MM.1S (cell line): ENCODE results near the gene PRKCH.

Source experiments
- DNase-seq: peaks from one replicate; pipeline ENCODE4 v3.0.0-alpha.2; 2015
- H2AFZ ChIP-seq: fragments of 300-600 bp; sonication (generic); 2 replicates; pipeline ENCODE4 v1.6.0; 2016; ENCODE audit warnings: antibody characterized with exemption, low read length
- H3F3A ChIP-seq: fragments of 300-600 bp; sonication (generic); 2 replicates; pipeline ENCODE4 v1.6.1; 2016; ENCODE audit warnings: mild to moderate bottlenecking, antibody characterized with exemption, low read length, moderate library complexity, mixed read lengths; ENCODE audit not compliant: insufficient read depth
- H3K27ac ChIP-seq: fragments of 300-600 bp; sonication (generic); 2 replicates; pipeline ENCODE4 v1.5.1; 2016; ENCODE audit warnings: mild to moderate bottlenecking, low read length
- H3K27me3 ChIP-seq: fragments of 300-600 bp; sonication (generic); replicated peaks from 2 replicates; pipeline ENCODE4 v1.6.0; 2016; ENCODE audit warnings: low read length; ENCODE audit not compliant: insufficient read depth
- H3K36me3 ChIP-seq: fragments of 300-600 bp; sonication (generic); replicated peaks from 2 replicates; pipeline ENCODE4 v1.6.1; 2016; ENCODE audit warnings: mild to moderate bottlenecking, low read length, mixed read lengths; ENCODE audit not compliant: insufficient read depth
- H3K4me1 ChIP-seq: fragments of 300-600 bp; sonication (generic); 2 replicates; pipeline ENCODE4 v1.6.1; 2016; ENCODE audit warnings: low read length, mixed read lengths
- H3K4me2 ChIP-seq: fragments of 300-600 bp; sonication (generic); 2 replicates; pipeline ENCODE4 v1.6.0; 2016; ENCODE audit warnings: low read depth, low read length
- H3K4me3 ChIP-seq: fragments of 300-600 bp; sonication (generic); 2 replicates; pipeline ENCODE4 v1.5.1; 2016; ENCODE audit warnings: low read length, mixed read lengths
- H3K79me2 ChIP-seq: fragments of 300-600 bp; sonication (generic); 2 replicates; pipeline ENCODE4 v1.6.1; 2016; ENCODE audit warnings: mixed run types, low read length, mixed read lengths
- H3K9ac ChIP-seq: fragments of 300-600 bp; sonication (generic); 2 replicates; pipeline ENCODE4 v1.6.1; 2016; ENCODE audit warnings: low read length, mixed read lengths
- H3K9me2 ChIP-seq: fragments of 300-600 bp; sonication (generic); replicated peaks from 2 replicates; pipeline ENCODE4 v1.6.1; 2016; ENCODE audit warnings: mild to moderate bottlenecking, low read length, mixed read lengths; ENCODE audit not compliant: insufficient read depth
- H3K9me3 ChIP-seq: fragments of 300-600 bp; sonication (generic); replicated peaks from 2 replicates; pipeline ENCODE4 v1.6.1; 2016; ENCODE audit warnings: mild to moderate bottlenecking, low read length, mixed read lengths; ENCODE audit not compliant: insufficient read depth
- H4K20me1 ChIP-seq: fragments of 300-600 bp; sonication (generic); 2 replicates; pipeline ENCODE4 v1.6.1; 2016; ENCODE audit warnings: mild to moderate bottlenecking, low read length, moderate library complexity, mixed read lengths; ENCODE audit not compliant: insufficient read depth
- EZH2 ChIP-seq: fragments of 300-600 bp; sonication (generic); optimal IDR thresholded peaks from 2 replicates; pipeline ENCODE3; 2017; ENCODE audit warnings: low read depth, mild to moderate bottlenecking, antibody characterized with exemption, low read length, mixed read lengths
- EZH2phosphoT487 ChIP-seq: fragments of 300-600 bp; sonication (generic); IDR thresholded peaks from 2 replicates; pipeline ENCODE4 v1.6.1; 2018; ENCODE audit warnings: antibody characterized with exemption, low read length
- TF ChIP-seq, protein P1 (sequence below): fragments of 300-600 bp; sonication (generic); IDR thresholded peaks from 2 replicates; pipeline ENCODE4 v1.5.1; 2016; ENCODE audit warnings: antibody characterized with exemption, low read length, mixed read lengths

PRKCH gene

DNA sequence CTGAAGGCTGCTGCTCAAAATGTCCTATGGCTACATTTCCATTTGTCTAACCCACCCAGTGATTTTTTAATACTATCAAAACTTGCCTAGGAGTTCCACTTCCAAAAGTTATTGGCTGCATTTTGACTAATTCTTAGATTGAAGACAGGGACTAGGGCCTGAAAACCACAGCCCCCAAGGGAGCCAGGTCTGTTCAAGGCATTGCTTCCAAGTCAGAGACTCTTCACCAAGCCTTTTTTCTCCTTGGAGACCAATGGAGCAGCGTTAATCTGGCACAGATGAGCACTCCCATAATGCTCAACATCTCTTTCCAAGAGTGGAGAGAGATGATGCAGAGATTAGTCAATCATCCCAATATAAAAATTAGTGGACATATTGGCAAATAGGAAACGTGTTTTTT lies 261.4 kb downstream of the PRKCH start:
- Histone ChIP-seq H3K36me3 (no peaks in the 10 kb centered on the region), H3K27ac (no peak overlapping the region)
- TF ChIP-seq EZH2phosphoT487: no peak

DNA sequence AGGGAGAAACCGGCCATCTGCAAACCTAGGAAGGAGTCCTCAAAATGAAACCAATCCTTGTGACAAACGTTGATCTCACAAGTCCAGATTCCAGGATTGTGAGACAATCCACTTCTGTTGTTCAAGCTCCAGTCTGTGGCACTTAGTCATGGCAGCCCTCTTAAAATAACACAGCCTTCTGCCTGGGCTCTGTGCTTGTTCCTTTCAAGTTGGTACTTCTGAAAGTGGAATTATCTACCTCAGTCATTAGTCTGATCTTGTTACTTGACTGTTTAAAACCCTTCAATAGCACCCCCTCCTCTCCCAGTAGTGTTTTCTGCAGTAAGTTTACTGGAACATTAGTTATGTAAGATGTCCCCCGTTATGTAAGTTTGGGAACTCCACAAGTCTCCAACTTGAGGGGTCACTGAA lies 263.0 kb downstream of the PRKCH start:
- Histone ChIP-seq H3F3A (no peaks in the 10 kb centered on the region), H2AFZ (no peak overlapping the region), H3K27me3 (no peaks in the 10 kb centered on the region), H3K4me2 (no peak overlapping the region), H4K20me1 (no peaks in the 10 kb centered on the region), H3K4me3 (no peak overlapping the region), H3K79me2 (no peaks in the 10 kb centered on the region), H3K9me3 (no peaks in the 10 kb centered on the region), H3K9ac (no peak overlapping the region), H3K4me1 (no peaks in the 10 kb centered on the region), H3K9me2 (no peaks in the 10 kb centered on the region), H3K27ac (no peak overlapping the region), H3K36me3 (no peaks in the 10 kb centered on the region)
- TF ChIP-seq EZH2 (no peak), EZH2phosphoT487 (no peak)
- TF ChIP-seq, protein P1, sequence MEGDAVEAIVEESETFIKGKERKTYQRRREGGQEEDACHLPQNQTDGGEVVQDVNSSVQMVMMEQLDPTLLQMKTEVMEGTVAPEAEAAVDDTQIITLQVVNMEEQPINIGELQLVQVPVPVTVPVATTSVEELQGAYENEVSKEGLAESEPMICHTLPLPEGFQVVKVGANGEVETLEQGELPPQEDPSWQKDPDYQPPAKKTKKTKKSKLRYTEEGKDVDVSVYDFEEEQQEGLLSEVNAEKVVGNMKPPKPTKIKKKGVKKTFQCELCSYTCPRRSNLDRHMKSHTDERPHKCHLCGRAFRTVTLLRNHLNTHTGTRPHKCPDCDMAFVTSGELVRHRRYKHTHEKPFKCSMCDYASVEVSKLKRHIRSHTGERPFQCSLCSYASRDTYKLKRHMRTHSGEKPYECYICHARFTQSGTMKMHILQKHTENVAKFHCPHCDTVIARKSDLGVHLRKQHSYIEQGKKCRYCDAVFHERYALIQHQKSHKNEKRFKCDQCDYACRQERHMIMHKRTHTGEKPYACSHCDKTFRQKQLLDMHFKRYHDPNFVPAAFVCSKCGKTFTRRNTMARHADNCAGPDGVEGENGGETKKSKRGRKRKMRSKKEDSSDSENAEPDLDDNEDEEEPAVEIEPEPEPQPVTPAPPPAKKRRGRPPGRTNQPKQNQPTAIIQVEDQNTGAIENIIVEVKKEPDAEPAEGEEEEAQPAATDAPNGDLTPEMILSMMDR: no peak
- DNase-seq: no peak

More for the DNA sequence above, 261.4 kb downstream of the PRKCH start:
- Histone ChIP-seq H3K9me3 (no peaks in the 10 kb centered on the region), H3K27me3 (no peaks in the 10 kb centered on the region), H3K4me2 (no peak overlapping the region), H3K4me1 (no peaks in the 10 kb centered on the region), H3K4me3 (no peak overlapping the region), H2AFZ (no peak overlapping the region), H3F3A (no peaks in the 10 kb centered on the region), H3K9ac (no peak overlapping the region), H3K9me2 (no peaks in the 10 kb centered on the region), H3K79me2 (no peaks in the 10 kb centered on the region), H4K20me1 (no peaks in the 10 kb centered on the region)
- no peak for DNase-seq

DNA sequence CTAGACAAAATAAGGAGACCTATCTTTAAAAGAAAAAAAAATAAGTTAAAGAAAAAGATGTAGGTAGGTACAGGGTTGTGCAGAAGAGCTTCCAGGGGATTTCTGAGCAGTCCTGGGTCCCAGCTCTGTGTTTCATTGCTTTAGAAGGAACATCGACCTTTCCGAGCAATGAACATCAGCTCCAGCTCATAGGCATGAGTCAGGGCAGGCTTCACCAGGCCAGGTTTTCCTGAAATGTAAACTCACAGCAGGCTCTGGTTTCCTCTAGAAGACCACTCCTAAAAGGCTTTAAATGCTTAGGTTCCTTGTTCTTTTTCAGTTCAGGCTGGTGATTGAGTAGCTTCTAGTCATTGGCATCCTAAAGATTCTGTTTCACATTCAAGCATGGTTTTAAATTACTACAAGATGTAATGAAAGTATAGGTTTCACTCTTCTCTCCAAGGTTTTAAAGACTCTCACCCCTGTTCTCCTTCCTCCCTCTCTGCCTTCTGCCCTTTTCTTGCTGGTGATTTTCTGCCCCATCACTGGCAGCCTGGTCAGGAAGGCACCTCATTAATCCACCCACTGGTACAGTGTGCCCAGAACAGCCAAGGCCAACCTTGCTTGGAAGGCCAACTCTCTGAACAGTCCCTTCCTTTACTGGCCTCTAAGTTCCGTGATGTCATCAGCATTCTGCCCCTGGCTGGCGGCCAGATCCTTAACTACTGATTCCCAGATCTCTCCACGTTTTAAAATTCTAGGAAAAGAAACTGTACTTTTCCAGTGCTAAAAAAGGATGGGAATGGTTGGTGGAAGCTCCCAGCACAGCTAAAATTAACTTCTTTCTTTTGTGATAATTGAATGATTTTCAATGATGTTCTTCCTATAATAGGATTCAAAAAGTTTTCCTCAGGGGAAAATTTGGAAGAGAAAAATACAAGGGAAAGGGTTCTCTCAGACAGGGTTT lies 264.5 kb downstream of the PRKCH start:
- H4K20me1 ChIP-seq: no peaks in the 10 kb centered on the region
- no peaks in the 10 kb centered on the region for H3K27me3 ChIP-seq
- H3K9me3 ChIP-seq: no peaks in the 10 kb centered on the region
- H3K36me3 ChIP-seq: no peaks in the 10 kb centered on the region
- no peaks in the 10 kb centered on the region for H3F3A ChIP-seq
- no peak overlapping the region for H3K27ac ChIP-seq
- no peak overlapping the region for H3K4me2 ChIP-seq
- H3K9ac ChIP-seq: no peak overlapping the region
- H3K9me2 ChIP-seq: no peaks in the 10 kb centered on the region
- no peak overlapping the region for H3K4me3 ChIP-seq
- H3K79me2 ChIP-seq: no peaks in the 10 kb centered on the region
- H3K4me1 ChIP-seq: no peaks in the 10 kb centered on the region
- no peak for DNase-seq
- H2AFZ ChIP-seq: no peak overlapping the region
- TF ChIP-seq EZH2 (no peak), EZH2phosphoT487 (no peak)

DNA sequence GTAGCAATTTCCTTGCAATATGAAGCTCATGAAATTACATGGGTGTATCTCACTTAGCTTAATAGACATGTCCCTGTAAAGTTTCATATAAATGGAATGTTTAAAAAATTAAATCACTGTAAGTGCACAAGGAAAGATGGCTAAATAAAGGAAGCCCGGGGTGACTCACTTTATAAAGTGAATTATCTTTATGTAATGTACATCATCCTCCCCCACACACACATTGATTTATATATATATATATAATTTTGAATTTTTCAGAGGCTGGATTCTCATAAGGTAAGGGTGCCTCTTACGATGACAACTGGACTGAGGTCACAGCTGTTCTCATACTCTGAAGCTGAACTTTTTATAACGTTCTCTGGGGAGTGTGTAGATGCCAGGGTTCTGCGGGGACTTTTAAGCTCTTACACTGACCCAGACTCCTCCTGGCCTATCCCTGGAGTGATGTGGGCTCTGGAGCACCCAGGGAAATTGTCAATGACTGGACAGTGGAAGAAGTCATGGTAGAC lies 265.2 kb downstream of the PRKCH start:
- Histone ChIP-seq H3K9ac (no peak overlapping the region), H4K20me1 (no peaks in the 10 kb centered on the region), H3K79me2 (no peaks in the 10 kb centered on the region), H3K36me3 (no peaks in the 10 kb centered on the region), H3K9me2 (no peaks in the 10 kb centered on the region), H3F3A (no peaks in the 10 kb centered on the region), H3K27me3 (no peaks in the 10 kb centered on the region), H2AFZ (no peak overlapping the region), H3K4me1 (no peaks in the 10 kb centered on the region), H3K27ac (no peak overlapping the region), H3K4me2 (no peak overlapping the region), H3K9me3 (no peaks in the 10 kb centered on the region), H3K4me3 (no peak overlapping the region)
- TF ChIP-seq, protein P1: no peak
- no peak for TF ChIP-seq EZH2
- TF ChIP-seq EZH2phosphoT487: no peak
- DNase-seq: no peak
